ENCODE measurements around the gene PIM1.
"Not testable (repeated sequence)": the region's sequence is repeated elsewhere in the genome, so short reads cannot be mapped to it uniquely, and the experiment has no call there.

The PIM1 gene

GRCh38 chr6:37190159-37190535, 20.2 kb downstream of the PIM1 start:
- no peak for DNase-seq (ENCODE audit: low spot score)

- no peak for DNase-seq (ENCODE audit: low spot score)
Measured at GRCh38 chr6:37192666-37193065, 22.7 kb downstream of the PIM1 start.

- DNase-seq (ENCODE audit: low spot score): not testable (repeated sequence)
Measured at GRCh38 chr6:37194886-37195285, 24.9 kb downstream of the PIM1 start.

- not testable (repeated sequence) for DNase-seq (ENCODE audit: low spot score)
Measured at GRCh38 chr6:37196451-37196850, 26.5 kb downstream of the PIM1 start.

- DNase-seq (ENCODE audit: low spot score): no peak
Measured at GRCh38 chr6:37200085-37200484, 30.1 kb downstream of the PIM1 start.

GRCh38 chr6:37201726-37202125, 31.8 kb downstream of the PIM1 start:
- DNase-seq (ENCODE audit: low spot score): no peak

GRCh38 chr6:37202788-37203491, 33.0 kb downstream of the PIM1 start:
- DNase-seq (ENCODE audit: low spot score): no peak

GRCh38 chr6:37204014-37204751, 34.2 kb downstream of the PIM1 start:
- no peak for DNase-seq (ENCODE audit: low spot score)

GRCh38 chr6:37205175-37205996, 35.4 kb downstream of the PIM1 start:
- no peak for DNase-seq (ENCODE audit: low spot score)

GRCh38 chr6:37205997-37206340, 36.0 kb downstream of the PIM1 start:
- DNase-seq (ENCODE audit: low spot score): no peak

- no peak for DNase-seq (ENCODE audit: low spot score)
Measured at GRCh38 chr6:37206622-37207021, 36.7 kb downstream of the PIM1 start.

- DNase-seq (ENCODE audit: low spot score): peak; percentile 77
Measured at GRCh38 chr6:37207903-37208456, 38.0 kb downstream of the PIM1 start.

- DNase-seq (ENCODE audit: low spot score): no peak
Measured at GRCh38 chr6:37208793-37209192, 38.8 kb downstream of the PIM1 start.

GRCh38 chr6:37209461-37210205, 39.7 kb downstream of the PIM1 start:
- DNase-seq (ENCODE audit: low spot score): no peak

GRCh38 chr6:37210313-37210968, 40.5 kb downstream of the PIM1 start:
- DNase-seq (ENCODE audit: low spot score): peak; percentile 87

- DNase-seq (ENCODE audit: low spot score): no peak
Measured at GRCh38 chr6:37212268-37212667, 42.3 kb downstream of the PIM1 start.

- no peak for DNase-seq (ENCODE audit: low spot score)
Measured at GRCh38 chr6:37218061-37218460, 48.1 kb downstream of the PIM1 start.

GRCh38 chr6:37218511-37218910, 48.6 kb downstream of the PIM1 start:
- no peak for DNase-seq (ENCODE audit: low spot score)

- DNase-seq (ENCODE audit: low spot score): no peak
Measured at GRCh38 chr6:37221585-37222124, 51.7 kb downstream of the PIM1 start.

GRCh38 chr6:37222125-37222967, 52.4 kb downstream of the PIM1 start:
- peak; percentile 47 for DNase-seq (ENCODE audit: low spot score)
